Astrocyte of the spinal cord (primary cell): ENCODE results near the gene DENND4A.

Experiments
- DNase-seq: peaks from one replicate; pipeline ENCODE4 v3.0.0; 2011; ENCODE audit warnings: low read depth, low spot score
- H3K4me3 ChIP-seq: 2 replicates; pipeline ENCODE4 v1.5.1; 2011; ENCODE audit warnings: low read depth, mild to moderate bottlenecking, low read length, moderate library complexity
- in situ Hi-C: cut with HindIII; loops from 2 replicates; pipeline ENCODE4 v1.10.0; 2017; ENCODE audit warnings: low sequenced_read_pairs
- TF ChIP-seq, protein P1 (sequence below): IDR thresholded peaks from 2 replicates; pipeline ENCODE4 v1.5.1; 2012; ENCODE audit warnings: low read depth, mild to moderate bottlenecking, low read length, inconsistent platforms

The DENND4A gene

GRCh38 chr15:65828585-65828984 lies 36.5 kb upstream of the DENND4A start:
- TF ChIP-seq, protein P1, sequence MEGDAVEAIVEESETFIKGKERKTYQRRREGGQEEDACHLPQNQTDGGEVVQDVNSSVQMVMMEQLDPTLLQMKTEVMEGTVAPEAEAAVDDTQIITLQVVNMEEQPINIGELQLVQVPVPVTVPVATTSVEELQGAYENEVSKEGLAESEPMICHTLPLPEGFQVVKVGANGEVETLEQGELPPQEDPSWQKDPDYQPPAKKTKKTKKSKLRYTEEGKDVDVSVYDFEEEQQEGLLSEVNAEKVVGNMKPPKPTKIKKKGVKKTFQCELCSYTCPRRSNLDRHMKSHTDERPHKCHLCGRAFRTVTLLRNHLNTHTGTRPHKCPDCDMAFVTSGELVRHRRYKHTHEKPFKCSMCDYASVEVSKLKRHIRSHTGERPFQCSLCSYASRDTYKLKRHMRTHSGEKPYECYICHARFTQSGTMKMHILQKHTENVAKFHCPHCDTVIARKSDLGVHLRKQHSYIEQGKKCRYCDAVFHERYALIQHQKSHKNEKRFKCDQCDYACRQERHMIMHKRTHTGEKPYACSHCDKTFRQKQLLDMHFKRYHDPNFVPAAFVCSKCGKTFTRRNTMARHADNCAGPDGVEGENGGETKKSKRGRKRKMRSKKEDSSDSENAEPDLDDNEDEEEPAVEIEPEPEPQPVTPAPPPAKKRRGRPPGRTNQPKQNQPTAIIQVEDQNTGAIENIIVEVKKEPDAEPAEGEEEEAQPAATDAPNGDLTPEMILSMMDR: no peak
- in situ Hi-C loops: no loop called here
- H3K4me3 ChIP-seq: no peak overlapping the region
- DNase-seq: no peak

DNA sequence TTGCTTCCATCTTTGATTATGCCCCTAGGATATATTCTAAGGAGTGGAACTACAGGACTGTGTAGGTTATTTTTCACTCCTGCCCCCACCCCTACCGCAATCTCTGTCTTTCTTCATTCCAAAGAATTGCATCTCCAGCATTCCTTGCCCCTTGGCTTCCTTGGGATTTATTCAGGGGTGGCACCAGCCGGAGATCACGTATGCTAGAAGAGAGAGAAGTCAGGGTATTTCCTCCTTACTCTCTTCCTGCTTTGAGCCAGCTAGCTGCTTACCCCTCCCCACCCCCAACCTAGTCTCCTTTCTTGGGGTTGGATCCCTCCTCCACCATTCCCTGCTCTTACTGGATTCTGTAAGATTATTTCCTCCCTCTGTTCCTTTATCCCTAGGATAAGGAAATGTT lies 35.0 kb upstream of the DENND4A start:
- in situ Hi-C loops: no loop called here
- DNase-seq: no peak
- TF ChIP-seq, protein P1: no peak
- H3K4me3 ChIP-seq: no peak overlapping the region

DNA sequence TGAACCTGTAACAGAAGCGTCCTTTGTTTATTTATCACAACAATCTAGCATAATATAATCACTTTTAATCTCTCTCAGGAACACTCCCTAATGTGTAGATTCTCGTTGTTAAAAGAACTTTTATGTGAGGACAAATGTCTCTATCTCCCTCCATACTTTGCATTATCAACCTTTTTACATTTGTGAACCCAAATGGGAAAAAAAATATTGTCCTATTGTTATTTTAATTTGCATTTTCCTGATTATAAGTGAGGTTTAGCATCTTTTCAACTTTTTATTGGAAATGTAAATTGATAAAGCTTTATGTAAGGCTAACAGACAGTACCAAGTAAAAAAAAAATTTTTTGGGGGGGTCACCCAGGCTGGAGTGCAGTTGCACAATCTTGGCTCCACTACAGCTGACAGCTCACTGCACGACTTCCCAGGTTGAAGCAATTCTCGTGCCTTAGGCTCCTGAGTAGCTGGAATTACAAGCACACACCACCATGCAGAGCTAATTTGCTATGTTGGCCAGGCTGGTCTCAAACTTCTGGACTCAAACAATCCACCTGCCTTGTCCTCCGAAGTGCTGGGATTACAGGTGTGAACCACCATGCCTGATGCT lies 33.0 kb upstream of the DENND4A start:
- in situ Hi-C loops: no loop called here
- H3K4me3 ChIP-seq: no peak overlapping the region
- TF ChIP-seq, protein P1: no peak
- peak; percentile 26 for DNase-seq

GRCh38 chr15:65824031-65824743 lies 32.1 kb upstream of the DENND4A start:
- H3K4me3 ChIP-seq: no peak overlapping the region
- TF ChIP-seq, protein P1: peak; percentile 85
- DNase-seq: peak; percentile 69
- in situ Hi-C loops: no loop called here

DNA sequence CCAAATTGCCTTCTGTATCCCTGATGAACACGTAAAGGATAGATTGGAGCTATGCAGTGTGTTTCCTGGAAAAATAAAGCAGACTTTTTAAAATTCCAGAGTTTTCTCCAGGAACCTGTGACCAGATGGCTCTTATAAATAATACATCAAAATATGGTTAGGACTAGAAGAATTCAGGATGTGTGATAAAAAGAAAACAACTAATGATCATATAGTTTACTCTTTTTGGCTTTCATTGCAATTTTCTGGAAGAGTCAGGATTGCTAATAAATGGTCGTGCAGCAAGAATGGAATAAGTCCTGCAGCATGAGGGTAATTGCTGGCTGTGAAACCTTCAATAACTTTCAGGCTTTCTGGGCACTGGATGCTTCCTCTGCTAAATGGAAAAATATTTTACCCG lies 30.2 kb upstream of the DENND4A start:
- DNase-seq: no peak
- in situ Hi-C loops: no loop called here

GRCh38 chr15:65821070-65821469 lies 29.0 kb upstream of the DENND4A start:
- in situ Hi-C loops: no loop called here
- no peak for DNase-seq
- TF ChIP-seq, protein P1: no peak
- no peak overlapping the region for H3K4me3 ChIP-seq

More for the DNA sequence above, 30.2 kb upstream of the DENND4A start:
- TF ChIP-seq, protein P1: no peak
- H3K4me3 ChIP-seq: no peak overlapping the region
